PFSK-1 (cell line): Measurements from ENCODE around the gene BZW2.

Experiments used
- FOXP2 ChIP-seq: optimal IDR thresholded peaks from 2 replicates; pipeline ENCODE3; 2011; ENCODE audit warnings: borderline replicate concordance, control low read depth, inconsistent platforms; ENCODE audit not compliant: insufficient read depth; ENCODE audit errors: extremely low read length, extremely low read depth
- POLR2AphosphoS5 ChIP-seq: IDR thresholded peaks from 2 replicates; pipeline ENCODE4 v1.6.1; 2012; ENCODE audit warnings: low read depth, mild to moderate bottlenecking, control low read depth, low read length, moderate library complexity
- SIN3A ChIP-seq: IDR thresholded peaks from 2 replicates; pipeline ENCODE4 v1.6.1; 2012; ENCODE audit warnings: mild to moderate bottlenecking, low read length, moderate library complexity, borderline replicate concordance; ENCODE audit not compliant: insufficient read depth
- TAF1 ChIP-seq: IDR thresholded peaks from 2 replicates; pipeline ENCODE4 v1.6.1; 2012; ENCODE audit warnings: low read length, control low read depth, borderline replicate concordance; ENCODE audit not compliant: insufficient read depth
- TF ChIP-seq, protein P1 (sequence below), 2 experiments: IDR thresholded peaks; 2 replicates each; pipeline versions ENCODE4 v1.6.1 to v1.8.0; 2011 to 2012; ENCODE audit warnings: low read depth in 2 of 2, low read length in 2 of 2, control low read depth in 1 of 2, inconsistent platforms in 1 of 2, mild to moderate bottlenecking in 1 of 2, moderate library complexity in 1 of 2; ENCODE audit not compliant: insufficient read depth in 1 of 2

Gene BZW2

DNA sequence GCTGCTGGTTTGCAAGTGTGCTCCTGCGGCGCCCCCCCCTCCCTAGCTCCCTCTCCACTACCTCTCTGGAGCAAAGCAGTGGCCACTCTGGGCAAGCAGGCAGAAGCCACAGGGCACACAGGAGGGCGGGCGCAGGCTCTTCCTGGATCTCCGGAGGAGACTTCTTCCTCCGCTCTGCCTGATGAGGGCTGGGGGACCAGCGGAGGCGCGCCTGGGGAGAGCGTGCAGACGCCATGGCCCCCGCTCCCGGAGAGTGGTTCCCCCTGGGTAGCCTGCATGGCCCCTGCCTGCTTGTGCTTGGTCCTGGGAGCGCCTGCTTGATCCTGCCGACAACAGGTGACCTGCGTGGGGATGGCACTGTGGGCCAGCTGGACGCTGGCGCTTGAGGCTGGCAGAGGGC, 29.4 kb upstream of the BZW2 start:
- TF ChIP-seq, protein P1, sequence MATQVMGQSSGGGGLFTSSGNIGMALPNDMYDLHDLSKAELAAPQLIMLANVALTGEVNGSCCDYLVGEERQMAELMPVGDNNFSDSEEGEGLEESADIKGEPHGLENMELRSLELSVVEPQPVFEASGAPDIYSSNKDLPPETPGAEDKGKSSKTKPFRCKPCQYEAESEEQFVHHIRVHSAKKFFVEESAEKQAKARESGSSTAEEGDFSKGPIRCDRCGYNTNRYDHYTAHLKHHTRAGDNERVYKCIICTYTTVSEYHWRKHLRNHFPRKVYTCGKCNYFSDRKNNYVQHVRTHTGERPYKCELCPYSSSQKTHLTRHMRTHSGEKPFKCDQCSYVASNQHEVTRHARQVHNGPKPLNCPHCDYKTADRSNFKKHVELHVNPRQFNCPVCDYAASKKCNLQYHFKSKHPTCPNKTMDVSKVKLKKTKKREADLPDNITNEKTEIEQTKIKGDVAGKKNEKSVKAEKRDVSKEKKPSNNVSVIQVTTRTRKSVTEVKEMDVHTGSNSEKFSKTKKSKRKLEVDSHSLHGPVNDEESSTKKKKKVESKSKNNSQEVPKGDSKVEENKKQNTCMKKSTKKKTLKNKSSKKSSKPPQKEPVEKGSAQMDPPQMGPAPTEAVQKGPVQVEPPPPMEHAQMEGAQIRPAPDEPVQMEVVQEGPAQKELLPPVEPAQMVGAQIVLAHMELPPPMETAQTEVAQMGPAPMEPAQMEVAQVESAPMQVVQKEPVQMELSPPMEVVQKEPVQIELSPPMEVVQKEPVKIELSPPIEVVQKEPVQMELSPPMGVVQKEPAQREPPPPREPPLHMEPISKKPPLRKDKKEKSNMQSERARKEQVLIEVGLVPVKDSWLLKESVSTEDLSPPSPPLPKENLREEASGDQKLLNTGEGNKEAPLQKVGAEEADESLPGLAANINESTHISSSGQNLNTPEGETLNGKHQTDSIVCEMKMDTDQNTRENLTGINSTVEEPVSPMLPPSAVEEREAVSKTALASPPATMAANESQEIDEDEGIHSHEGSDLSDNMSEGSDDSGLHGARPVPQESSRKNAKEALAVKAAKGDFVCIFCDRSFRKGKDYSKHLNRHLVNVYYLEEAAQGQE (IDR thresholded peaks at IDR 0.05; ENCODE audit: insufficient read depth in 1 of 2, low read depth in 2 of 2, low read length in 2 of 2) = no peak
- no peak for TF ChIP-seq POLR2AphosphoS5
- TF ChIP-seq TAF1 = no peak
- no peak for TF ChIP-seq SIN3A
- TF ChIP-seq FOXP2 = no peak

DNA sequence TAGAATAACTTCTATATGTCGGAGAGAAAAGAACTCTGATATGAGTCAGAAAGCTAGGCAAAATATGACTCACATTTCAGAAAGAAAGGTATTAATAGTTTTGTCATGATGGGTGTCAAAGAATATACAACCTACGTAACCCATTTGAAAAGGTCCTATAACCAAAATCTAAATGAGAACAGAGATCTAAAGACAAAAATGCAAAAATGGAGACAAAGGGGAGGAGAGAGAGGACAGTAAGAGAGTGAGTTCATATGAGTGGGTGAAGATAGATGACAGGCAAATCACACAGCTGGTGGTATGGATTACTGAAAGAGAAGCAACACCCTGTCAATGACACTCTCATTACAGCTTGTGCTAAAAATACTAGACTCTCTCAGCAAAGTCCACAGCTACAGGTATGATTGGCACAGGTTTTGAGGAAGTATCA, 26.0 kb upstream of the BZW2 start:
- TF ChIP-seq SIN3A (no peak), POLR2AphosphoS5 (no peak), FOXP2 (no peak), TAF1 (no peak)
- TF ChIP-seq, protein P1 (IDR thresholded peaks at IDR 0.05; ENCODE audit: insufficient read depth in 1 of 2, low read depth in 2 of 2, low read length in 2 of 2) = no peak

DNA sequence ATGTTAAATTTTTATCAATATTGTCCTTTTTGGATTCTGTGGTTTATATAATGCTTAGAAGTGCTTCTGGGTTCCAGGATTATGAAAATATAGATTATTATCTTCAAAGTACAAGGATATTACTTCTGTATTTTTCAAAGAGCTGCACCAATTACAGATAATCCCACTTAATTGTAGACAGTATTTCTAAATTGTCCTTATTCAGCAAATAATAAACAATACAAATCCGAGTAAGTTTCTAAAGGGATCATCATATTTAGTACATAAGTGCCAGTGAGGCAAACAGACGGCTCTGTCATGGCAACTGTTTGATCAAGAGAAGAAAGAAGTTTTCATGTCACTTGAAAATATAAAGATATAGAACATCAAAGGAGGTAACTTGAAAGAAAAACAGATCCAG, 19.6 kb upstream of the BZW2 start:
- TF ChIP-seq POLR2AphosphoS5 (no peak), FOXP2 (no peak), TAF1 (no peak), SIN3A (no peak)
- TF ChIP-seq, protein P1 (IDR thresholded peaks at IDR 0.05; ENCODE audit: insufficient read depth in 1 of 2, low read depth in 2 of 2, low read length in 2 of 2) = no peak

DNA sequence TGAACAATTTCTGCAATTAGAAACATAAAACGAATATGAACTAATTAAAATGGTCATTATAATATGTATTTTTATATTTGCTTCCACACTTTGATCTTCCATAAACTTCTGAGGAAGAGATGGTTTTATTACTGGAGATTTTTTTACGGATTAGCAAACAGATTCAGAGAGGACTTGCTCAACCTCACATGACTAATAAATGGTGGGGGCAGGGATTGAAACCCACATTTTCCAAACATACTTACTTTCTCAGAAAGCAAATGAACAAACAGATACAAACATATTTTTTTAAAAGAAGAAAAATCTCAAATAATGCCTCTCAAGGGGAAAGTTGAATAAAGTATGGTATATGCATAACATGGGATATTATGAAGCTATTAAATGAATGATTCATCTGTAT, 18.7 kb upstream of the BZW2 start:
- no peak for TF ChIP-seq FOXP2
- TF ChIP-seq TAF1 = no peak
- no peak for TF ChIP-seq POLR2AphosphoS5
- TF ChIP-seq, protein P1 (IDR thresholded peaks at IDR 0.05; ENCODE audit: insufficient read depth in 1 of 2, low read depth in 2 of 2, low read length in 2 of 2) = no peak

DNA sequence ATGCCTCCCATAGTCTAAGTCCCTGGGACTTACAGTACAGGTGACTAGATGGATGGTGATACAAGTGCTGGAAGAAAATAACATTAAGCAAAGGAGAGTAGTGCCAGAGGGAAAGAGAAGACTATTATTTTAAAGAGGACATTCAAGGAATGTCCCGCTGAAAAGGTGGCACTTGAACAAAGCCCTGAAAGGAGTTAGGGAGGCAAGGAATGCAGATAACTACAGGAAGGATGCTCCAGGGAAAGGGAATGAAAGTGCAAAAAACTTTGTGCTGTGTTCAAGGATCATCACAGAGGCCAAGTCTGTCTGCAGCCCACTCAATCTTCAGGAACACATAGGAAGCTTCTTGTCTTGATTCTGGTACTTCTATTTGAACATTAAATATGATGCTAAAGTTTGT, 15.3 kb upstream of the BZW2 start:
- TF ChIP-seq, protein P1 (IDR thresholded peaks at IDR 0.05; ENCODE audit: insufficient read depth in 1 of 2, low read depth in 2 of 2, low read length in 2 of 2) = no peak
- TF ChIP-seq SIN3A = no peak
- TF ChIP-seq FOXP2 = no peak
- TF ChIP-seq TAF1 = no peak
- TF ChIP-seq POLR2AphosphoS5 = no peak
